Measurements from ENCODE around the gene VPS54. TPM values are rescaled to one million over a fixed set of nuclear protein-coding genes. Genes with fewer than 3 reads are reported as not detected.
"Not testable (repeated sequence)": the region's sequence is repeated elsewhere in the genome, so short reads cannot be mapped to it uniquely, and the experiment has no call there.

VPS54 gene
- total RNA-seq, 6 donors from 2014 or later = 10.3 to 43.7 (median 21.7) TPM

GRCh38 chr2:63962186-63962585 lies 57.0 kb downstream of the VPS54 start:
- no peak overlapping the region for H3K4me3 ChIP-seq
- TF ChIP-seq EP300 (IDR thresholded peaks at IDR 0.05) (no peak), POLR2AphosphoS5 (IDR thresholded peaks at IDR 0.05) (no peak), CTCF (IDR thresholded peaks at IDR 0.05) (no peak), POLR2A (IDR thresholded peaks at IDR 0.05) (no peak)
- no peaks in the 10 kb centered on the region for H3K9me3 ChIP-seq
- H3K27me3 ChIP-seq = no peaks in the 10 kb centered on the region
- DNase-seq (no peak), ATAC-seq (ENCODE audit: low FRiP score in 2 of 2) (no peak)
- no peaks in the 10 kb centered on the region for H3K4me1 ChIP-seq
- H3K36me3 ChIP-seq = peaks cover 0 to 48% (median 2%) of the 10 kb centered on the region in 4 donors
- 46 to 56% methylated on average over 3 of the region's 3 CpGs for WGBS, 2 donors
- no peak overlapping the region for H3K27ac ChIP-seq

- DNase-seq = no peak
- Histone ChIP-seq H3K4me3 (no peak overlapping the region), H3K4me1 (peaks cover 0 to 3% (median 1%) of the 10 kb centered on the region in 4 donors), H3K27me3 (no peaks in the 10 kb centered on the region), H3K27ac (no peak overlapping the region), H3K9me3 (no peaks in the 10 kb centered on the region), H3K36me3 (peaks cover 0 to 29% (median 0%) of the 10 kb centered on the region in 4 donors)
- ATAC-seq (ENCODE audit: low FRiP score in 2 of 2) = no peak
- TF ChIP-seq EP300 (IDR thresholded peaks at IDR 0.05) = no peak
Observed at GRCh38 chr2:63950414-63950813, 68.8 kb downstream of the VPS54 start.

GRCh38 chr2:63942788-63943187 lies 76.4 kb downstream of the VPS54 start:
- no peaks in the 10 kb centered on the region for H3K27me3 ChIP-seq
- H3K4me3 ChIP-seq = no peak overlapping the region
- ATAC-seq (ENCODE audit: low FRiP score in 2 of 2) (no peak), DNase-seq (no peak)
- 92 to 100% methylated on average over 1 of the region's 1 CpG for WGBS, 2 donors
- TF ChIP-seq CTCF (IDR thresholded peaks at IDR 0.05) (no peak), POLR2A (IDR thresholded peaks at IDR 0.05) (no peak), POLR2AphosphoS5 (IDR thresholded peaks at IDR 0.05) (no peak), EP300 (IDR thresholded peaks at IDR 0.05) (no peak)
- H3K4me1 ChIP-seq = no peaks in the 10 kb centered on the region
- H3K36me3 ChIP-seq = peaks cover 5 to 42% (median 10%) of the 10 kb centered on the region in 4 donors
- no peak overlapping the region for H3K27ac ChIP-seq
- no peaks in the 10 kb centered on the region for H3K9me3 ChIP-seq

GRCh38 chr2:63932104-63932503 lies 87.1 kb downstream of the VPS54 start:
- not testable (repeated sequence) for DNase-seq; H3K27ac ChIP-seq; H3K9me3 ChIP-seq; H3K4me1 ChIP-seq; H3K27me3 ChIP-seq; ATAC-seq (ENCODE audit: low FRiP score in 2 of 2); H3K4me3 ChIP-seq
- H3K36me3 ChIP-seq = peaks cover 0 to 32% (median 6%) of the 10 kb centered on the region in 4 donors
- 96 to 99% methylated on average over 4 of the region's 4 CpGs for WGBS, 2 donors

GRCh38 chr2:63926815-63927214 lies 92.4 kb downstream of the VPS54 start:
- no peak for TF ChIP-seq CTCF (IDR thresholded peaks at IDR 0.05)
- Histone ChIP-seq H3K4me1 (no peaks in the 10 kb centered on the region), H3K27me3 (no peaks in the 10 kb centered on the region), H3K36me3 (peaks cover 2 to 19% (median 8%) of the 10 kb centered on the region in 4 donors), H3K27ac (no peak overlapping the region), H3K4me3 (no peak overlapping the region), H3K9me3 (no peaks in the 10 kb centered on the region)
- WGBS, 2 donors = 83 to 88% methylated on average over 4 to 7 of the region's 7 CpGs
- DNase-seq = no peak
- no peak for ATAC-seq (ENCODE audit: low FRiP score in 2 of 2)

- ATAC-seq (ENCODE audit: low FRiP score in 2 of 2) = no peak
- TF ChIP-seq CTCF (IDR thresholded peaks at IDR 0.05) (no peak), POLR2A (IDR thresholded peaks at IDR 0.05) (no peak), POLR2AphosphoS5 (IDR thresholded peaks at IDR 0.05) (no peak), EP300 (IDR thresholded peaks at IDR 0.05) (no peak)
Observed at GRCh38 chr2:63914311-63914710, 104.9 kb downstream of the VPS54 start.

More at GRCh38 chr2:63914311-63914710, 104.9 kb downstream of the VPS54 start:
- no peak for DNase-seq
- WGBS, 2 donors = 72 to 83% methylated on average over 1 of the region's 1 CpG
- no peaks in the 10 kb centered on the region for H3K4me1 ChIP-seq
- H3K4me3 ChIP-seq = no peak overlapping the region
- no peak overlapping the region for H3K27ac ChIP-seq
- peaks cover 8 to 68% (median 17%) of the 10 kb centered on the region in 4 donors for H3K36me3 ChIP-seq
- H3K27me3 ChIP-seq = no peaks in the 10 kb centered on the region
- H3K9me3 ChIP-seq = no peaks in the 10 kb centered on the region
